Neural progenitor cell (in vitro differentiated cells): ENCODE results near the gene SH3BGR.

Experiments used
- EZH2 ChIP-seq: fragments of 200-600 bp; sonication (generic); IDR thresholded peaks from 2 replicates; pipeline ENCODE4 v1.6.1; 2017; ENCODE audit warnings: antibody characterized with exemption, mild to moderate bottlenecking, moderate library complexity
- EZH2phosphoT487 ChIP-seq: fragments of 200-600 bp; sonication (generic); IDR thresholded peaks from 2 replicates; pipeline ENCODE4 v1.6.1; 2017; ENCODE audit warnings: antibody characterized with exemption
- TF ChIP-seq, protein P1 (sequence below): fragments of 200-600 bp; sonication (generic); IDR thresholded peaks from 2 replicates; pipeline ENCODE4 v1.5.1; 2017; ENCODE audit warnings: antibody characterized with exemption, mild to moderate bottlenecking

DNA sequence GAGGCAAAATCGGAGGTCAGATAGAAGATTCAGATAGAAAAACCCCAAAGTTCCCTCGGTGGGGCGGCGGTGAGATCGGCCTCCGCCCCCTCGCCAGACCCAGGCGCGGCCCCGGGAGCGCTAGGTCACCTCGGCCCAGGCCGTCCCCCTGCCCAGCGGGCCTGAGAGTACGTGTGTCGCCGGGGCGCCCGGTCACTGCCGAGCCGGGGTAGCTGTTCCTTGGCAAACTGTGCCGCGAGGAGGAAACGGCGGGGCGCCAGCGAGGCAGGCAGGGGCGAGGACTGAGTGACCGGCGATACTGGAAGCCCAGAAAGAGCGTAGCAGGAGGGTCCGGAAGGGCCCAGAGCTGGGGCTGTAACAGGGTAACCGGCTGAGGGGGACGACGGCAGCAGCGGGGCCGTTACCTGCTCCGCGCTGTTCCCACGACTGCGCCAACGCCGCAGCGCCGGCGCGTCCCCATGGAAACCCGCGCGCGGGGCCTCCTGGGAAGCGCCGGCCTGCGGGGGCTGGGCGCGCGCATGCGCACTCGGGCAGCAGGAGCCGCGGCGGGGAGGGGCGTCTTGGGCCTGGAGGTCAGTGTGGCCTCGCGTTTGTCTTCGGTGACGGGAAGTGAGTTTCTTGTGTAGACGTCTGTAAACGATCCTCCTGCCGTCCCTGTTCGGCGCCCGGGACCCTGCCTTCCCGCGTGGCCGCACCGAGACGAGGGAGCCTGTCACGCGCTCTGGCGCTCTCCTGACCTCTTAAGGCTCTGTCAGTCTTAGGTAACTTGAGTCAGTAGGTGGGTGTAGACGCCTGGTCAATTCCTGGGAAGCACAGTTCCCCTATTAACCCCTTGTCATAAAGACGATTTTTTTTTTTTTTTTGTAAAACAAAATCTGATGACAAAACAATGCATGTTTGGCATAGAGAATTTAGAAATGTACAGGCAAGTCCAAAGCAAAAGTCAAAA lies 6.2 kb upstream of the SH3BGR start, which contains the start of gene LCA5L:
- TF ChIP-seq, protein P1, sequence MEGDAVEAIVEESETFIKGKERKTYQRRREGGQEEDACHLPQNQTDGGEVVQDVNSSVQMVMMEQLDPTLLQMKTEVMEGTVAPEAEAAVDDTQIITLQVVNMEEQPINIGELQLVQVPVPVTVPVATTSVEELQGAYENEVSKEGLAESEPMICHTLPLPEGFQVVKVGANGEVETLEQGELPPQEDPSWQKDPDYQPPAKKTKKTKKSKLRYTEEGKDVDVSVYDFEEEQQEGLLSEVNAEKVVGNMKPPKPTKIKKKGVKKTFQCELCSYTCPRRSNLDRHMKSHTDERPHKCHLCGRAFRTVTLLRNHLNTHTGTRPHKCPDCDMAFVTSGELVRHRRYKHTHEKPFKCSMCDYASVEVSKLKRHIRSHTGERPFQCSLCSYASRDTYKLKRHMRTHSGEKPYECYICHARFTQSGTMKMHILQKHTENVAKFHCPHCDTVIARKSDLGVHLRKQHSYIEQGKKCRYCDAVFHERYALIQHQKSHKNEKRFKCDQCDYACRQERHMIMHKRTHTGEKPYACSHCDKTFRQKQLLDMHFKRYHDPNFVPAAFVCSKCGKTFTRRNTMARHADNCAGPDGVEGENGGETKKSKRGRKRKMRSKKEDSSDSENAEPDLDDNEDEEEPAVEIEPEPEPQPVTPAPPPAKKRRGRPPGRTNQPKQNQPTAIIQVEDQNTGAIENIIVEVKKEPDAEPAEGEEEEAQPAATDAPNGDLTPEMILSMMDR = no peak
- TF ChIP-seq EZH2 (no peak), EZH2phosphoT487 (no peak)
